ENCODE results near the gene CCDC190.

Gene CCDC190, protein sequence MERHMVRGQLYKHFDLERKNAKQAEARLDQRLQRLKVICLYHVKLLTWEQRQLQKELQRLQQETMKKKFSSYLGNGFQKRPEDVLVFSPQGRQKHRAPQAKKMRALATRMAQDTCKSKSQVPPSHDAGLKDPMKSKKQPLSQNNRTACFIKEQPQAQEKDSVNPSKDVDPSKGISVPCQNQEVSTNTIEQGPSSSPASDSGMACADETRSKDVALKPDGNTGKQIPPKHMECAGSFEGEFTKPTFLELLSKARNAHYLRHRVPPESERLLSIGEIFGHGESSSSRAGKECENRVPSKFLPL

DNA sequence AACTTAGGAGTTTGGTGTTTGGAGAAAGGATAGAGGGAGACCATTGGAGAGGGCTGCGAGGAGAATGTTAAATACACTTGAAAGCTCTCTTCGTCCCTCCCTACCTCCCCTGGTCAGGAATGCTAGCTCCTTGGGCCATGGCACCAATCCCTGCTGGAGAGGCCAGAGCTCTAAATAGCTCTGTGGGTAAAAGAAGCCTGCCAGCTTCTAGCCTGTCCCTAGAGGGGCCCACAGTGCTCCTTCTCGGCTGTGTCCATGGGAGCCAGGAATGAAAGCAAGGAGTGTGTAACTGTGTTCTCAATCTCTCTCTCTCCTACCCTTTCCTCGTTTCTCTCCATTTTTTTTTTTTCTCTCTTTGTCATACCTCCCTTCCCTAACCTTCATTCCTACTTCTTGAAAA, at the start of gene CCDC190:
Gene CCDC190, minus strand, starts transcription at position 75 of the 400 bp plus-strand sequence. CDS start 1,529 bp downstream, outside the sequence.
- TF ChIP-seq, protein P1, sequence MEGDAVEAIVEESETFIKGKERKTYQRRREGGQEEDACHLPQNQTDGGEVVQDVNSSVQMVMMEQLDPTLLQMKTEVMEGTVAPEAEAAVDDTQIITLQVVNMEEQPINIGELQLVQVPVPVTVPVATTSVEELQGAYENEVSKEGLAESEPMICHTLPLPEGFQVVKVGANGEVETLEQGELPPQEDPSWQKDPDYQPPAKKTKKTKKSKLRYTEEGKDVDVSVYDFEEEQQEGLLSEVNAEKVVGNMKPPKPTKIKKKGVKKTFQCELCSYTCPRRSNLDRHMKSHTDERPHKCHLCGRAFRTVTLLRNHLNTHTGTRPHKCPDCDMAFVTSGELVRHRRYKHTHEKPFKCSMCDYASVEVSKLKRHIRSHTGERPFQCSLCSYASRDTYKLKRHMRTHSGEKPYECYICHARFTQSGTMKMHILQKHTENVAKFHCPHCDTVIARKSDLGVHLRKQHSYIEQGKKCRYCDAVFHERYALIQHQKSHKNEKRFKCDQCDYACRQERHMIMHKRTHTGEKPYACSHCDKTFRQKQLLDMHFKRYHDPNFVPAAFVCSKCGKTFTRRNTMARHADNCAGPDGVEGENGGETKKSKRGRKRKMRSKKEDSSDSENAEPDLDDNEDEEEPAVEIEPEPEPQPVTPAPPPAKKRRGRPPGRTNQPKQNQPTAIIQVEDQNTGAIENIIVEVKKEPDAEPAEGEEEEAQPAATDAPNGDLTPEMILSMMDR (IDR thresholded peaks at IDR 0.05; ENCODE audit: low read depth, low read length, missing control alignments) = no peak
- no peak within 1 kb of the TSS for H3K4me3 ChIP-seq (replicated peaks; ENCODE audit: low read depth, low read length)
- no peak for DNase-seq (ENCODE audit: extremely low read depth, low read depth)

DNA sequence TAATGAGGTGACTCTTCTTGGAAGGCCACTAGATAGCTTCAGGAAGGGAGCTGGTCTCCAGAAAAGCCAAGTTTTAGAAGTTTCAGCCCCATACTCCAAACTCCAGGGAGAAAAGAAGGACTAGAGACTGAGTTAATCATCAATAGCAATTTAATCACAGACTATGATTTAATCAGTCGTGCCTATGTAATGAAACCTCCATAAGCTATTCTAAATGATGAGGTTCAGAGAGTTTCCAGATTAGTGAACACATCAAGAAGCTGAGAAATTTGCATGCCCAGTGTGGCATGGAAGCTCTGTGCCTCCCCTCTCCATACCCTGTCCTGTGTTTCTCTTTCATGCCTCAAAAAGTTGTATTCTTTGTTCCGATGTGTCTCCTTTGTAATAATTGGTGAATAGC, 49.2 kb upstream of the CCDC190 start:
- no peak for DNase-seq (ENCODE audit: extremely low read depth, low read depth)
- no peak overlapping the region for H3K4me3 ChIP-seq (replicated peaks; ENCODE audit: low read depth, low read length)
- TF ChIP-seq, protein P1 (IDR thresholded peaks at IDR 0.05; ENCODE audit: low read depth, low read length, missing control alignments) = no peak

- TF ChIP-seq, protein P1 (IDR thresholded peaks at IDR 0.05; ENCODE audit: low read depth, low read length, missing control alignments) = no peak
- DNase-seq (ENCODE audit: extremely low read depth, low read depth) = peak; percentile 46
- H3K4me3 ChIP-seq (replicated peaks; ENCODE audit: low read depth, low read length) = no peak overlapping the region
Measured at GRCh38 chr1:162908780-162909179, 47.8 kb upstream of the CCDC190 start.

GRCh38 chr1:162908236-162908635, 47.3 kb upstream of the CCDC190 start:
- H3K4me3 ChIP-seq (replicated peaks; ENCODE audit: low read depth, low read length) = no peak overlapping the region
- no peak for DNase-seq (ENCODE audit: extremely low read depth, low read depth)
- TF ChIP-seq, protein P1 (IDR thresholded peaks at IDR 0.05; ENCODE audit: low read depth, low read length, missing control alignments) = no peak

DNA sequence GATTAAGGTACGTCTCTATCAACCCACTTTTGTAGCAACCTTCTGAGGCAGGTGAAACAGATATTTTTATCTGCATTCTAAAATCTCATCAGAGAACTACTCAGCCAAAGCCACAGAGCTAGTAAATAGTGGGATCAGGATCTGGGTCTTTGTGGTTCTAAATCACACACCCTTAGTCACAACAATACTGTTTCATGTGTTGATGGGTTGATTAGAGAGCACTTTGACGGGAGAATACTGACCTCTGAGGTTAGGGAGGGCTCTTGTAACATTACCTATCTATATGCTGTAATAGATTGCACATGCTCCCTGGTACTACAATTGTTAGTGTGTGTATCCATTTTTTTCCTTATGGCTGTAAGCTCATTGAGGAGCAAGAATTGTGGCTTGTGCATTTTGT, 45.5 kb upstream of the CCDC190 start:
- no peak for DNase-seq (ENCODE audit: extremely low read depth, low read depth)
- TF ChIP-seq, protein P1 (IDR thresholded peaks at IDR 0.05; ENCODE audit: low read depth, low read length, missing control alignments) = no peak
- H3K4me3 ChIP-seq (replicated peaks; ENCODE audit: low read depth, low read length) = no peak overlapping the region

GRCh38 chr1:162905174-162906158, 44.5 kb upstream of the CCDC190 start:
- DNase-seq (ENCODE audit: extremely low read depth, low read depth) = peak; percentile 39
- TF ChIP-seq, protein P1 (IDR thresholded peaks at IDR 0.05; ENCODE audit: low read depth, low read length, missing control alignments) = no peak
- no peak overlapping the region for H3K4me3 ChIP-seq (replicated peaks; ENCODE audit: low read depth, low read length)
